Activated CD8-positive, alpha-beta T cell treated with anti-CD3 and anti-CD28 coated beads for 36 hours (primary cell): ENCODE results near the gene TUBA4A. TPM values are rescaled to one million over a fixed set of nuclear protein-coding genes. Genes with fewer than 3 reads are reported as not detected.

Experiments used
- ATAC-seq: fragments of 200-7000 bp; cut with Tn5 transposase; one replicate; pipeline ENCODE4 v1.10.0; 2021; ENCODE audit warnings: mild to moderate bottlenecking, moderate library complexity
- CTCF ChIA-PET: fragments of 350-600 bp; sonication (Branson Sonifier 250); formaldehyde crosslinking; loops from one replicate; lab custom pipeline; 2021; ENCODE audit warnings: antibody characterized with exemption; lab: Charles Lee
- POLR2A ChIA-PET: fragments of 350-600 bp; sonication (Branson Sonifier 250); formaldehyde crosslinking; loops from one replicate; lab custom pipeline; 2021; ENCODE audit warnings: antibody characterized with exemption; lab: Charles Lee
- DNase-seq: peaks from one replicate; pipeline ENCODE4 v3.0.0-alpha.2; 2020
- H3K27ac Mint-ChIP-seq: one replicate; pipeline ENCODE4 v1.8.0; 2021; ENCODE audit warnings: mild to moderate bottlenecking, mixed read lengths
- H3K27me3 Mint-ChIP-seq: one replicate; pipeline ENCODE4 v1.8.0; 2021; ENCODE audit warnings: mixed read lengths
- H3K36me3 Mint-ChIP-seq: one replicate; pipeline ENCODE4 v1.8.0; 2021; ENCODE audit warnings: low read depth, mixed read lengths
- H3K4me1 Mint-ChIP-seq: one replicate; pipeline ENCODE4 v1.8.0; 2021; ENCODE audit warnings: low read depth, mixed read lengths
- H3K4me3 Mint-ChIP-seq: one replicate; pipeline ENCODE4 v1.8.0; 2021; ENCODE audit warnings: mild to moderate bottlenecking, moderate library complexity, mixed read lengths
- H3K9me3 Mint-ChIP-seq: one replicate; pipeline ENCODE4 v1.8.0; 2021; ENCODE audit warnings: mixed read lengths
- intact Hi-C: fragments of 100-400 bp; cut with micrococcal nuclease; formaldehyde crosslinking; loops from one replicate; pipeline ENCODE4 v1.10.0; 2022
- total RNA-seq, 2 experiments: library from RNA; stranded (reverse); gene quantifications; one replicate each; pipeline ENCODE4 v1.2.3, GENCODE V29; 2021
- TF ChIP-seq, protein P1 (sequence below): fragments of 200-600 bp; IDR thresholded peaks from one replicate; pipeline ENCODE4 v1.8.0; 2022; ENCODE audit warnings: antibody characterized with exemption, mild to moderate bottlenecking

Gene TUBA4A
- total RNA-seq, 2 experiments from 2014 or later, result 226 TPM

GRCh38 chr2:219298759-219299371 is 45.1 kb upstream of the TUBA4A start:
- peaks cover 32% of the 10 kb centered on the region for H3K4me1 Mint-ChIP-seq

DNA sequence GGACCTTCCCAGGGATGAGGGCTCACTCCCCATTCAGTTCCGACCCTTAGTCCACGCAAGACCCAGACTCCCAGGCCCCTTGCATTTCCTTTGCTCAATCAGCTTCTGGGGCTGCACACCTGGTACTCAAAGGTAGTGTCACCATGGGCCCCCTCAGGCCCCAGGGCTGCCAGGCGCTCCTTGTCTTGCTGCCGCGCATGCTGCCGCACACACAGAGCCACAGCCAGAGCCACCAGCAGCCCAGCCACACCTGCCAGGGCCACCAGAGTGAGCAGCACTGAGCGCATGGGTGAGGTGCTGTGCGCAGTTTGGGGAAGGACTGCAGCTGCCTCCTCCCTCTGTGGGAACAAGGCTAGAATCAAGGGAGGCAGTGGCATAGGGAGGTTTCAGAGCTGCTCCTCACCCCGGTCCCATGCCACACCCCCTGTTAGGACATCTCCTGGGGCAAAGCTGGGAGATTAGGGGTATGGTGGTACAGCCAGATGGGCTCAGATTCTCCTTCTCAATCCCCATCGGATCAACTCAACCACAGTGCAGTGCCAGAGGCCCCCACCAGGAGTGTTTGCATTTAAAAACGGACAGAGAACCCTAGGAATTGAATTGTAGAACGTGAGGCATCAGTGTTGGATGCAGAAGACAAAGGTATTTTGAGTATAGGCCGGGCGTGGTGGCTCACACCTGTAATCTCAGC is 44.2 kb upstream of the TUBA4A start:
- DNase-seq (no peak), ATAC-seq (no peak)
- Mint-ChIP-seq H3K4me3 (no peak overlapping the region), H3K27me3 (peaks cover 7% of the 10 kb centered on the region), H3K36me3 (no peaks in the 10 kb centered on the region), H3K4me1 (peaks cover 32% of the 10 kb centered on the region), H3K9me3 (no peaks in the 10 kb centered on the region), H3K27ac (no peak overlapping the region)
- intact Hi-C loops, result loop anchor here (5.0 kb wide), 2 partner anchors 51 to 71 kb away; partner anchors contain the start of genes ANKZF1, ATG9A, GLB1L and STK16
- TF ChIP-seq, protein P1, sequence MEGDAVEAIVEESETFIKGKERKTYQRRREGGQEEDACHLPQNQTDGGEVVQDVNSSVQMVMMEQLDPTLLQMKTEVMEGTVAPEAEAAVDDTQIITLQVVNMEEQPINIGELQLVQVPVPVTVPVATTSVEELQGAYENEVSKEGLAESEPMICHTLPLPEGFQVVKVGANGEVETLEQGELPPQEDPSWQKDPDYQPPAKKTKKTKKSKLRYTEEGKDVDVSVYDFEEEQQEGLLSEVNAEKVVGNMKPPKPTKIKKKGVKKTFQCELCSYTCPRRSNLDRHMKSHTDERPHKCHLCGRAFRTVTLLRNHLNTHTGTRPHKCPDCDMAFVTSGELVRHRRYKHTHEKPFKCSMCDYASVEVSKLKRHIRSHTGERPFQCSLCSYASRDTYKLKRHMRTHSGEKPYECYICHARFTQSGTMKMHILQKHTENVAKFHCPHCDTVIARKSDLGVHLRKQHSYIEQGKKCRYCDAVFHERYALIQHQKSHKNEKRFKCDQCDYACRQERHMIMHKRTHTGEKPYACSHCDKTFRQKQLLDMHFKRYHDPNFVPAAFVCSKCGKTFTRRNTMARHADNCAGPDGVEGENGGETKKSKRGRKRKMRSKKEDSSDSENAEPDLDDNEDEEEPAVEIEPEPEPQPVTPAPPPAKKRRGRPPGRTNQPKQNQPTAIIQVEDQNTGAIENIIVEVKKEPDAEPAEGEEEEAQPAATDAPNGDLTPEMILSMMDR, result no peak
- POLR2A ChIA-PET, result interaction anchor here (0.8 to 1.1 kb wide), 3 partner anchors 10 to 69 kb away, joined by 3 read pairs; partner anchors contain the start of genes ANKZF1, ATG9A and TUBA4B
- CTCF ChIA-PET, result interaction anchor here (0.6 to 13.0 kb wide), 19 partner anchors 7 to 340 kb away, joined by 3 to 336 read pairs (median 6); partner anchors contain the start of genes CNPPD1, DNAJB2, GLB1L and NHEJ1

More at GRCh38 chr2:219298759-219299371, 45.1 kb upstream of the TUBA4A start:
- TF ChIP-seq, protein P1, result peak; percentile 93
- intact Hi-C loops, result loop anchor here (5.0 kb wide), 2 partner anchors 52 to 72 kb away; partner anchors contain the start of genes ANKZF1, ATG9A, GLB1L and STK16
- Mint-ChIP-seq H3K9me3 (no peaks in the 10 kb centered on the region), H3K27ac (peak overlapping the region; percentile 17), H3K4me3 (peak overlapping the region; percentile 64), H3K36me3 (no peaks in the 10 kb centered on the region), H3K27me3 (peaks cover 11% of the 10 kb centered on the region)
- peak; percentile 94 for DNase-seq
- peak; percentile 77 for ATAC-seq
- ChIA-PET POLR2A (interaction anchor here (1.0 to 1.5 kb wide), 5 partner anchors 9 to 139 kb away, joined by 3 to 4 read pairs (median 3); no protein-coding TSS in a partner anchor), CTCF (interaction anchor here (0.7 to 13.0 kb wide), 35 partner anchors 8 to 319 kb away, joined by 3 to 336 read pairs (median 4); partner anchors contain the start of genes ABCB6, CNPPD1, DNAJB2 and GLB1L)

DNA sequence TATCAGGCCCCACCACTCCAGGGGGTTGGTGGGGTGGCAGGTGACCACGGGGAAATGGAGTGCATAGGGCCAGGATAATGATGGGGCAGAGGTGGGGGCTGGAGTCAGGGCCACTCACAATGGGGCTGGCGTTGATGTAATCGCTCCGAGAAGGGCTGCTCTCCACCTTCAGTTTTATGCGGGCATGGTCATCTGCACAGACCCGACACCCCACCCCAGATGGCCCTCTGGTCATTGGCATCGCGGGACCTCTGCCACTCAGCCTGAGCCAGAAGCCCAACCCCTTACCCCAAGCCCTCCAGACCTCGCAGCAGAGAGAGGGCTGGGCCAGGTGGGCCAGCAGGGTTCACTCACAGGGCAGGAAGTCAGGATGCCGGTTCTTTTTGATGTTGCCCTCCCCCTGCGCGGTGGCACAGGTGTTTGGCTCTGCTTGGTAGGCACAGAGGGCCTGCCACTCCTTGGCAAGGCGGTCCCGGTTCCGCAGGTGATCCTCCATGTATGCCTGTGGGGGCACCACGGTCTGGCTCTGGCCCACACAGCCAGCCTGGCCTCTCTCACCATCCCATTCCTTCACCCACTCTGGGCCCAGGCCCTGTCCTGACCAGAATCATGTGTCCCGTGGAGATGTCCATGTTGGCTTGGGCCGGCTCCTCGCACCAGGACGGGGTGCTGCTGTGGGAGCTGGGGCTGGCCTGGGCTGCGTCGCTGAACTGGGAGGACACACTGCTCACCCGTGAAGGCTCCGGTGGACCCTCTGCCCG is 43.1 kb upstream of the TUBA4A start:
- H3K9me3 Mint-ChIP-seq, result no peaks in the 10 kb centered on the region
- CTCF ChIA-PET, result interaction anchor here (1.3 to 13.0 kb wide), 6 partner anchors 17 to 144 kb away, joined by 3 to 336 read pairs (median 28); partner anchors contain the start of genes DNAJB2, NHEJ1 and TUBA4A
- TF ChIP-seq, protein P1, result no peak

DNA sequence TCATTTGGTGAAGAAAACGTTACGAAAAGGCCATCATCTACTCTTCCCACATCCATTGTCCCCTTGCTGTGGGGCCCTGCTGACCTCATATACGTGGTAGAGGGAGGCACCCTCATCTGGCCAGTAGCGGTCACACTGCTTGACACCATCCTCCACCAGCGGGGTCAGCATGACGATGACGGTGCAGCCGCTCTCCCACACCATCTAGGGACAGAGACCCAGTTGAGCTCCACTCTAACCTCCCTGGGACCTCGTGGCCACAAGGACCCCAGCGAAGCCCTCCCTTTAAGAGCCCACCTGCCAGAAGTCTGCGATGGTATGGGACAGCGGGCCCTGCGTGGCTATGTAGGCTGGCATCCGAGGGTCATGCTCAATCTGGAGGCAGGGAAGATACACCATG is 42.4 kb upstream of the TUBA4A start:
- DNase-seq (no peak), ATAC-seq (no peak)
- Mint-ChIP-seq H3K27me3 (peaks cover 4% of the 10 kb centered on the region), H3K9me3 (no peaks in the 10 kb centered on the region), H3K4me3 (no peak overlapping the region), H3K27ac (no peak overlapping the region), H3K36me3 (no peaks in the 10 kb centered on the region), H3K4me1 (peaks cover 32% of the 10 kb centered on the region)
- ChIA-PET CTCF (interaction anchor here (1.0 to 13.0 kb wide), 24 partner anchors 9 to 316 kb away, joined by 3 to 336 read pairs (median 13); partner anchors contain the start of genes ABCB6, ANKZF1, ATG9A and DNAJB2), POLR2A (interaction anchor here (2.0 to 4.9 kb wide), 3 partner anchors 17 to 66 kb away, joined by 11 to 41 read pairs (median 25); partner anchors contain the start of genes ANKZF1, ATG9A, DNAJB2 and TUBA4A)
- intact Hi-C loops, result loop anchor here (5.0 kb wide), 2 partner anchors 49 to 69 kb away; partner anchors contain the start of genes ANKZF1, ATG9A, GLB1L and STK16
- TF ChIP-seq, protein P1, result no peak

More for the DNA sequence above, 43.1 kb upstream of the TUBA4A start:
- DNase-seq (no peak), ATAC-seq (no peak)
- Mint-ChIP-seq H3K4me1 (peaks cover 32% of the 10 kb centered on the region), H3K27ac (no peak overlapping the region), H3K27me3 (peaks cover 7% of the 10 kb centered on the region), H3K4me3 (no peak overlapping the region), H3K36me3 (no peaks in the 10 kb centered on the region)
- POLR2A ChIA-PET, result interaction anchor here (0.8 to 4.1 kb wide), 2 partner anchors 43 to 68 kb away, joined by 3 to 25 read pairs; partner anchors contain the start of genes ANKZF1, ATG9A, TUBA4A and TUBA4B
- intact Hi-C loops, result loop anchor here (5.0 kb wide), 2 partner anchors 50 to 70 kb away; partner anchors contain the start of genes ANKZF1, ATG9A, GLB1L and STK16
